Vagina (tissue), 2 donors: ENCODE measurements around the gene HIRA.

ENCODE experiments used
- CTCF ChIP-seq, 3 experiments: fragments of 450-650 bp in 2 of 3; fragments of 200-600 bp in 1 of 3; sonication (generic) in 1 of 3; IDR thresholded peaks; one replicate each; pipeline ENCODE4 v1.5.1; 2017 to 2019; ENCODE audit warnings: antibody characterized with exemption in 3 of 3, mild to moderate bottlenecking in 2 of 3, moderate library complexity in 2 of 3
- POLR2A ChIP-seq, 2 donors: fragments of 450-650 bp; IDR thresholded peaks; one replicate each; pipeline ENCODE4 v1.6.1; 2017; ENCODE audit warnings: antibody characterized with exemption in 2 of 2, mild to moderate bottlenecking in 2 of 2, moderate library complexity in 2 of 2
- POLR2AphosphoS5 ChIP-seq, 2 donors: sonication (generic); formaldehyde crosslinking; IDR thresholded peaks; one replicate each; pipeline ENCODE4 v1.9.0; 2017; ENCODE audit warnings: antibody characterized with exemption in 2 of 2, mild to moderate bottlenecking in 2 of 2, low read depth in 1 of 2; ENCODE audit not compliant: insufficient read depth in 1 of 2

GRCh38 chr22:19346677-19347265, 84.8 kb downstream of the HIRA start:
- TF ChIP-seq CTCF (IDR thresholded peaks at IDR 0.05) (no peak), POLR2A (IDR thresholded peaks at IDR 0.05) (no peak), POLR2AphosphoS5 (IDR thresholded peaks at IDR 0.05; ENCODE audit: insufficient read depth in 1 of 2, low read depth in 1 of 2) (no peak)
